Measurements from ENCODE around the gene GLIS2.

- TF ChIP-seq, protein P1, sequence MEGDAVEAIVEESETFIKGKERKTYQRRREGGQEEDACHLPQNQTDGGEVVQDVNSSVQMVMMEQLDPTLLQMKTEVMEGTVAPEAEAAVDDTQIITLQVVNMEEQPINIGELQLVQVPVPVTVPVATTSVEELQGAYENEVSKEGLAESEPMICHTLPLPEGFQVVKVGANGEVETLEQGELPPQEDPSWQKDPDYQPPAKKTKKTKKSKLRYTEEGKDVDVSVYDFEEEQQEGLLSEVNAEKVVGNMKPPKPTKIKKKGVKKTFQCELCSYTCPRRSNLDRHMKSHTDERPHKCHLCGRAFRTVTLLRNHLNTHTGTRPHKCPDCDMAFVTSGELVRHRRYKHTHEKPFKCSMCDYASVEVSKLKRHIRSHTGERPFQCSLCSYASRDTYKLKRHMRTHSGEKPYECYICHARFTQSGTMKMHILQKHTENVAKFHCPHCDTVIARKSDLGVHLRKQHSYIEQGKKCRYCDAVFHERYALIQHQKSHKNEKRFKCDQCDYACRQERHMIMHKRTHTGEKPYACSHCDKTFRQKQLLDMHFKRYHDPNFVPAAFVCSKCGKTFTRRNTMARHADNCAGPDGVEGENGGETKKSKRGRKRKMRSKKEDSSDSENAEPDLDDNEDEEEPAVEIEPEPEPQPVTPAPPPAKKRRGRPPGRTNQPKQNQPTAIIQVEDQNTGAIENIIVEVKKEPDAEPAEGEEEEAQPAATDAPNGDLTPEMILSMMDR (IDR thresholded peaks at IDR 0.05; ENCODE audit: low read depth, low read length): no peak
- TF ChIP-seq EZH2phosphoT487 (IDR thresholded peaks at IDR 0.05; ENCODE audit: low read depth): no peak
Observed at GRCh38 chr16:4340443-4340842, 24.6 kb downstream of the GLIS2 start.

All from OCI-LY3 (cell line).